Endodermal cell (in vitro differentiated cells): ENCODE results near the gene DNMT3A. TPM values are rescaled to one million over a fixed set of nuclear protein-coding genes. Genes with fewer than 3 reads are reported as not detected.

Experiments used
- DNase-seq: peaks from one replicate; pipeline ENCODE4 v3.0.0-alpha.2; 2017
- H3K27ac ChIP-seq: 2 replicates; pipeline ENCODE4 v1.5.1; 2013; ENCODE audit warnings: mild to moderate bottlenecking, low read depth, low read length, moderate library complexity
- H3K27me3 ChIP-seq: 2 replicates; pipeline ENCODE4 v1.6.1; 2013; ENCODE audit warnings: mild to moderate bottlenecking, low read length, moderate library complexity; ENCODE audit not compliant: insufficient read depth, control insufficient read depth, poor library complexity, severe bottlenecking
- H3K36me3 ChIP-seq: 2 replicates; pipeline ENCODE4 v1.7.0; 2013; ENCODE audit warnings: mild to moderate bottlenecking, low read length, moderate library complexity; ENCODE audit not compliant: control insufficient read depth, insufficient read depth
- H3K4me1 ChIP-seq: one replicate; pipeline ENCODE4 v1.7.0; 2013; ENCODE audit warnings: low read length; ENCODE audit not compliant: control insufficient read depth, insufficient read depth
- H3K4me3 ChIP-seq: 2 replicates; pipeline ENCODE4 v1.5.1; 2013; ENCODE audit warnings: mild to moderate bottlenecking, low read length, moderate library complexity
- H3K9ac ChIP-seq: 2 replicates; pipeline ENCODE4 v1.6.1; 2013; ENCODE audit warnings: mild to moderate bottlenecking, low read length, moderate library complexity; ENCODE audit not compliant: poor library complexity, severe bottlenecking; ENCODE audit errors: extremely low read depth
- H3K9me3 ChIP-seq: 2 replicates; pipeline ENCODE4 v1.6.1; 2013; ENCODE audit warnings: mild to moderate bottlenecking, low read length, moderate library complexity; ENCODE audit not compliant: control insufficient read depth
- H3K27ac Mint-ChIP-seq: 2 replicates; pipeline ENCODE4 v1.8.0; 2020; ENCODE audit warnings: mixed read lengths
- H3K27me3 Mint-ChIP-seq: 2 replicates; pipeline ENCODE4 v1.8.0; 2021; ENCODE audit warnings: mild to moderate bottlenecking, mixed read lengths; ENCODE audit not compliant: insufficient read depth
- H3K36me3 Mint-ChIP-seq: 2 replicates; pipeline ENCODE4 v1.8.0; 2020; ENCODE audit warnings: low read depth, mixed read lengths
- H3K4me1 Mint-ChIP-seq: 2 replicates; pipeline ENCODE4 v1.8.0; 2020; ENCODE audit warnings: mixed read lengths
- H3K4me3 Mint-ChIP-seq: 2 replicates; pipeline ENCODE4 v1.8.0; 2020; ENCODE audit warnings: mild to moderate bottlenecking, moderate library complexity, mixed read lengths
- H3K9me3 Mint-ChIP-seq: 2 replicates; pipeline ENCODE4 v1.8.0; 2020; ENCODE audit warnings: mild to moderate bottlenecking, mixed read lengths
- WGBS, 2 experiments: methylation state at CpG; one replicate each; pipeline versions ENCODE4 v1.1.5 to v1.1.7; 2013; ENCODE audit warnings: missing lambda C conversion rate in 2 of 2, mixed read lengths in 1 of 2; ENCODE audit not compliant: insufficient coverage in 1 of 2, insufficient read length in 1 of 2; 5-methylcytosine and 5-hydroxymethylcytosine counted together
- total RNA-seq, 2 donors: library from RNA; stranded (reverse); fragmentation: NEBNext Ultra II Directional in 1 of 2; extraction: Animal tissue kit (Norgen Biotek cat#: 25700) in 1 of 2; gene quantifications; 2 replicates in 1 of 2; 3 replicates in 1 of 2; pipeline ENCODE4 v1.2.1, GENCODE V29; 2021
- TF ChIP-seq, protein P1 (sequence below): fragments of 200-600 bp; sonication (generic); conservative IDR thresholded peaks from 2 replicates; pipeline ENCODE4 v1.5.0; 2021; ENCODE audit warnings: antibody characterized with exemption, mild to moderate bottlenecking

Gene DNMT3A
- total RNA-seq, 2 donors from 2014 or later = 124 to 139 TPM

- H3K27me3 Mint-ChIP-seq = peaks cover 40% of the 10 kb centered on the region
- no peaks in the 10 kb centered on the region for H3K4me1 Mint-ChIP-seq
- no peaks in the 10 kb centered on the region for H3K36me3 ChIP-seq
- H3K4me3 Mint-ChIP-seq = no peak overlapping the region
- TF ChIP-seq, protein P1, sequence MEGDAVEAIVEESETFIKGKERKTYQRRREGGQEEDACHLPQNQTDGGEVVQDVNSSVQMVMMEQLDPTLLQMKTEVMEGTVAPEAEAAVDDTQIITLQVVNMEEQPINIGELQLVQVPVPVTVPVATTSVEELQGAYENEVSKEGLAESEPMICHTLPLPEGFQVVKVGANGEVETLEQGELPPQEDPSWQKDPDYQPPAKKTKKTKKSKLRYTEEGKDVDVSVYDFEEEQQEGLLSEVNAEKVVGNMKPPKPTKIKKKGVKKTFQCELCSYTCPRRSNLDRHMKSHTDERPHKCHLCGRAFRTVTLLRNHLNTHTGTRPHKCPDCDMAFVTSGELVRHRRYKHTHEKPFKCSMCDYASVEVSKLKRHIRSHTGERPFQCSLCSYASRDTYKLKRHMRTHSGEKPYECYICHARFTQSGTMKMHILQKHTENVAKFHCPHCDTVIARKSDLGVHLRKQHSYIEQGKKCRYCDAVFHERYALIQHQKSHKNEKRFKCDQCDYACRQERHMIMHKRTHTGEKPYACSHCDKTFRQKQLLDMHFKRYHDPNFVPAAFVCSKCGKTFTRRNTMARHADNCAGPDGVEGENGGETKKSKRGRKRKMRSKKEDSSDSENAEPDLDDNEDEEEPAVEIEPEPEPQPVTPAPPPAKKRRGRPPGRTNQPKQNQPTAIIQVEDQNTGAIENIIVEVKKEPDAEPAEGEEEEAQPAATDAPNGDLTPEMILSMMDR = no peak
- peaks cover 5% of the 10 kb centered on the region for H3K9me3 Mint-ChIP-seq
- no peak overlapping the region for H3K27ac Mint-ChIP-seq
- no peaks in the 10 kb centered on the region for H3K9me3 ChIP-seq
- no peak overlapping the region for H3K4me3 ChIP-seq
- H3K27ac ChIP-seq = no peak overlapping the region
- DNase-seq = no peak
- H3K27me3 ChIP-seq = peaks cover 13% of the 10 kb centered on the region
- H3K4me1 ChIP-seq = no peaks in the 10 kb centered on the region
- WGBS, 2 experiments = 85 to 89% methylated on average over 4 of the region's 4 CpGs
- no peak overlapping the region for H3K9ac ChIP-seq
- no peaks in the 10 kb centered on the region for H3K36me3 Mint-ChIP-seq
These were observed 14.4 kb upstream of the DNMT3A start for GRCh38 chr2:25356088-25356487.

GRCh38 chr2:25355270-25355669 lies 13.5 kb upstream of the DNMT3A start:
- Histone ChIP-seq H3K9ac (no peak overlapping the region), H3K9me3 (no peaks in the 10 kb centered on the region), H3K4me3 (no peak overlapping the region), H3K27ac (no peak overlapping the region), H3K36me3 (no peaks in the 10 kb centered on the region), H3K4me1 (no peaks in the 10 kb centered on the region), H3K27me3 (peaks cover 6% of the 10 kb centered on the region)
- no peak overlapping the region for H3K4me3 Mint-ChIP-seq
- WGBS, 2 experiments = 86 to 93% methylated on average over 6 to 8 of the region's 8 CpGs
- H3K27ac Mint-ChIP-seq = no peak overlapping the region
- no peak for DNase-seq
- peaks cover 35% of the 10 kb centered on the region for H3K27me3 Mint-ChIP-seq
- H3K4me1 Mint-ChIP-seq = no peaks in the 10 kb centered on the region
- H3K9me3 Mint-ChIP-seq = peaks cover 5% of the 10 kb centered on the region
- TF ChIP-seq, protein P1 = no peak
- H3K36me3 Mint-ChIP-seq = no peaks in the 10 kb centered on the region

DNA sequence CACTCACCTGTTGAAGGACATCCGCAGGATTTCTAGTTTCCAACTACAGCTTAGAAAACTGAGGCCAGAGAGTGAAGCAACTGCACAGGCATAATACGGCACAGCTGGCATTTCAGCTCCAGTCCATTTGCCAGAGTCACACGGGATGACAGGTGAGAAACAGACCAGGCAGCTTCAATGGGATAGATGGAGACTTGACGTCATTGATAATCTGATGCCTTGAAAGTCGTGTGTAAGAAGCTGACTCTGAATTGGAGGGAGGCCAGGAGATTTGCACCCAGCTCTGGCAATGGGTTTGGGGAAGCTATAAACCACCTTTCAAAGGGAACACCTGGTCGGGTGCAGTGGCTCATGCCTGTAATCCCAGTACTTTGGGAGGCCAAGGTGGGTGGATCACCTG lies 12.4 kb upstream of the DNMT3A start:
- H3K4me1 Mint-ChIP-seq = no peaks in the 10 kb centered on the region
- no peak overlapping the region for H3K4me3 ChIP-seq
- no peaks in the 10 kb centered on the region for H3K36me3 ChIP-seq
- H3K27me3 ChIP-seq = peaks cover 6% of the 10 kb centered on the region
- H3K27me3 Mint-ChIP-seq = peaks cover 26% of the 10 kb centered on the region
- DNase-seq = no peak
- H3K9ac ChIP-seq = no peak overlapping the region
- no peak overlapping the region for H3K27ac Mint-ChIP-seq
- H3K4me1 ChIP-seq = no peaks in the 10 kb centered on the region
- WGBS, 2 experiments = 91 to 93% methylated on average over 6 of the region's 6 CpGs
- no peaks in the 10 kb centered on the region for H3K36me3 Mint-ChIP-seq
- H3K9me3 ChIP-seq = no peaks in the 10 kb centered on the region
- peaks cover 5% of the 10 kb centered on the region for H3K9me3 Mint-ChIP-seq
- H3K4me3 Mint-ChIP-seq = no peak overlapping the region
- TF ChIP-seq, protein P1 = no peak
- no peak overlapping the region for H3K27ac ChIP-seq
